PC-3 (cell line): ENCODE data around the gene AUH. TPM values are rescaled to one million over a fixed set of nuclear protein-coding genes. Genes with fewer than 3 reads are reported as not detected.

Experiments used
- ATAC-seq: fragments of 200-7000 bp; cut with Tn5 transposase; 2 replicates; pipeline ENCODE4 v1.9.1; 2020; ENCODE audit warnings: mild to moderate bottlenecking, moderate library complexity
- BruUV-seq: library from RNA; stranded (reverse); fragments of 400-500 nt; replicated peaks from 2 replicates; lab custom pipeline; 2021; lab: Mats Ljungman, UMichigan
- CTCF ChIA-PET: fragments of 300-600 bp; sonication (Branson Sonifier 250); formaldehyde crosslinking; loops from one replicate; lab custom pipeline; 2022; ENCODE audit warnings: antibody characterized with exemption; lab: Charles Lee
- POLR2A ChIA-PET: fragments of 300-600 bp; sonication (Branson Sonifier 250); formaldehyde crosslinking; loops from one replicate; lab custom pipeline; 2022; ENCODE audit warnings: antibody characterized with exemption; ENCODE audit not compliant: unreplicated experiment; lab: Charles Lee
- DNase-seq: peaks from one replicate; pipeline ENCODE4 v3.0.0-alpha.2; 2015
- H2AFZ ChIP-seq: fragments of 300-600 bp; sonication (generic); 2 replicates; pipeline ENCODE4 v1.6.0; 2016; ENCODE audit warnings: antibody characterized with exemption, low read length
- H3F3A ChIP-seq: fragments of 300-600 bp; sonication (generic); one replicate; pipeline ENCODE4 v1.6.0; 2017; ENCODE audit warnings: antibody characterized with exemption, low read length, control low read depth, mild to moderate bottlenecking; ENCODE audit not compliant: unreplicated experiment
- H3K27ac ChIP-seq: fragments of 300-600 bp; sonication (generic); 2 replicates; pipeline ENCODE4 v1.5.1; 2016; ENCODE audit warnings: mild to moderate bottlenecking, low read length
- H3K27me3 ChIP-seq: fragments of 300-600 bp; sonication (generic); 2 replicates; pipeline ENCODE4 v1.6.1; 2016; ENCODE audit warnings: low read length, mixed read lengths
- H3K36me3 ChIP-seq: fragments of 300-600 bp; sonication (generic); 2 replicates; pipeline ENCODE4 v1.6.1; 2016; ENCODE audit warnings: low read depth, mixed run types, low read length, mixed read lengths
- H3K4me1 ChIP-seq: fragments of 300-600 bp; sonication (generic); 2 replicates; pipeline ENCODE4 v1.5.1; 2016; ENCODE audit warnings: low read length; ENCODE audit not compliant: insufficient read depth
- H3K4me2 ChIP-seq: fragments of 300-600 bp; sonication (generic); 2 replicates; pipeline ENCODE4 v1.6.0; 2016; ENCODE audit warnings: low read length
- H3K4me3 ChIP-seq: fragments of 300-600 bp; sonication (generic); 2 replicates; pipeline ENCODE4 v1.5.1; 2016; ENCODE audit warnings: mild to moderate bottlenecking, low read length, mixed read lengths
- H3K79me2 ChIP-seq: fragments of 300-600 bp; sonication (generic); 2 replicates; pipeline ENCODE4 v1.6.1; 2017; ENCODE audit warnings: low read length, mixed read lengths
- H3K9ac ChIP-seq: fragments of 300-600 bp; sonication (generic); 2 replicates; pipeline ENCODE4 v1.6.0; 2016; ENCODE audit warnings: mild to moderate bottlenecking, low read length
- H3K9me2 ChIP-seq: fragments of 300-600 bp; sonication (generic); replicated peaks from 2 replicates; pipeline ENCODE4 v1.6.1; 2016; ENCODE audit warnings: mixed run types, low read length, mixed read lengths
- H3K9me3 ChIP-seq: fragments of 300-600 bp; sonication (generic); 2 replicates; pipeline ENCODE4 v1.6.1; 2016; ENCODE audit warnings: low read length, mixed read lengths
- H4K20me1 ChIP-seq: fragments of 300-600 bp; sonication (generic); 2 replicates; pipeline ENCODE4 v1.6.1; 2016; ENCODE audit warnings: low read length, mixed read lengths
- CTCF ChIP-seq: fragments of 300-600 bp; sonication (generic); conservative IDR thresholded peaks from 2 replicates; pipeline ENCODE4 v1.5.1; 2017; ENCODE audit warnings: antibody characterized with exemption, low read depth, mild to moderate bottlenecking, low read length
- EZH2 ChIP-seq: fragments of 300-600 bp; sonication (generic); IDR thresholded peaks from one replicate; pipeline ENCODE4 v1.6.1; 2017; ENCODE audit warnings: antibody characterized with exemption, mild to moderate bottlenecking, low read length; ENCODE audit not compliant: unreplicated experiment
- EZH2phosphoT487 ChIP-seq: fragments of 300-600 bp; sonication (generic); IDR thresholded peaks from 2 replicates; pipeline ENCODE4 v1.6.1; 2018; ENCODE audit warnings: mild to moderate bottlenecking, antibody characterized with exemption, low read length, borderline replicate concordance
- intact Hi-C: fragments of 100-400 bp; cut with micrococcal nuclease; formaldehyde crosslinking; loops from 2 replicates; pipeline ENCODE4 v1.9.0; 2023
- total RNA-seq: library from RNA; depleted of rRNA; stranded (reverse); fragments of >200 nt; gene quantifications from 2 replicates; pipeline ENCODE4 v1.2.3, GENCODE V29; 2014

The AUH gene
- total RNA-seq, 1 experiment from 2014 or later = 30.4 TPM

GRCh38 chr9:91297306-91297705, 64.4 kb downstream of the AUH start:
- DNase-seq (no peak), ATAC-seq (no peak)
- Histone ChIP-seq H3K4me1 (peaks cover 13% of the 10 kb centered on the region), H3K27me3 (no peaks in the 10 kb centered on the region), H3K27ac (no peak overlapping the region), H2AFZ (no peak overlapping the region), H3K9ac (no peak overlapping the region), H3K36me3 (no peaks in the 10 kb centered on the region; the same call in 1 of the 2 replicates), H3K79me2 (no peaks in the 10 kb centered on the region), H3K9me3 (no peaks in the 10 kb centered on the region), H3K4me2 (no peak overlapping the region), H3F3A (no peaks in the 10 kb centered on the region), H3K4me3 (no peak overlapping the region), H3K9me2 (no peaks in the 10 kb centered on the region), H4K20me1 (no peaks in the 10 kb centered on the region)
- CTCF ChIA-PET = no interaction called here
- intact Hi-C loops = no loop called here
- BruUV-seq = no TSS peak
- POLR2A ChIA-PET = no interaction called here
- TF ChIP-seq EZH2 (no peak), EZH2phosphoT487 (no peak), CTCF (no peak)

DNA sequence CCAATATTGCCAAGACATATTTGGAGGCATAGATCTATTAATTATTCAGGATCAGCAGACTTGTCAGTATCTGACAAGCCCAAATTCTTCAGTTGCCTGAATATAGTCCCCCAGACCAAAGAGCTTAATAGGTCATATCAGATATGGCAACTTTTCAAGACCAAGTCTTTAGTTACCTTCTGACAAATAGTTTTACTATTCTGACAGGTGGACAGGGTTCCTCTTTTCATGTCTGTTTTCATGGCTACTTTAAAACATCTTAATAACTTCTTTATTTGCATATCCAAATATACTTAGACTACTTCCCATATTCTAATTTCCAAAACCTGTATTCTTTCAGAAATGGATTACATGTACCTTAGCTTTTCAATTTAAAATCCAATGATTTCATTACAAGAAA, 65.4 kb downstream of the AUH start:
- Histone ChIP-seq H4K20me1 (no peaks in the 10 kb centered on the region), H3K9ac (no peak overlapping the region), H3K27ac (no peak overlapping the region), H3K9me3 (no peaks in the 10 kb centered on the region), H2AFZ (no peak overlapping the region), H3K27me3 (no peaks in the 10 kb centered on the region), H3K4me3 (no peak overlapping the region), H3K79me2 (no peaks in the 10 kb centered on the region), H3K9me2 (no peaks in the 10 kb centered on the region), H3K36me3 (no peaks in the 10 kb centered on the region; the same call in 1 of the 2 replicates), H3K4me2 (no peak overlapping the region), H3F3A (no peaks in the 10 kb centered on the region), H3K4me1 (peaks cover 5% of the 10 kb centered on the region)
- no peak for DNase-seq
- ChIA-PET CTCF (no interaction called here), POLR2A (no interaction called here)
- TF ChIP-seq CTCF (no peak), EZH2phosphoT487 (no peak), EZH2 (no peak)
- no peak for ATAC-seq
- no TSS peak for BruUV-seq
- intact Hi-C loops = no loop called here

DNA sequence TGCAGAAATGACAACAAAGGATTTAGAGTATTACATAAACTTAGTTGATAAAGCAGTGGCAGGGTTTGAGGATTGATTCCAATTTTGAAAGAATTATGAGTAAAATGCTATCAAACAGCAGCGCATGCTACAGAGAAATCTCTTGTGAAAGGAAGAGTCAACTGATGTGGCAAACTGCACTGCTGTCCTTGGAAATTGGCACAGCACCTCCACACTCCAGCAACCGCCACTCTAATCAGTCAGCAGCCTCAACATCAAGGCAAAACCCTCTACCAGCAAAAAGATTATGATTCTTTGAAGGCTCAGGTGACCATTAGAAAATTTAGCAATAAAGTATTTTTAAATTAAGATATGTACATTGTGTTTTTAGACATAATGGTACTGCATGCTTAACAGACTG, 66.4 kb downstream of the AUH start:
- Histone ChIP-seq H3K4me1 (no peaks in the 10 kb centered on the region), H4K20me1 (no peaks in the 10 kb centered on the region), H3K4me2 (no peak overlapping the region), H3K4me3 (no peak overlapping the region), H2AFZ (no peak overlapping the region), H3K36me3 (no peaks in the 10 kb centered on the region; the same call in 1 of the 2 replicates), H3K27me3 (no peaks in the 10 kb centered on the region), H3K9me2 (no peaks in the 10 kb centered on the region), H3K79me2 (no peaks in the 10 kb centered on the region), H3F3A (no peaks in the 10 kb centered on the region), H3K9ac (no peak overlapping the region), H3K27ac (no peak overlapping the region), H3K9me3 (no peaks in the 10 kb centered on the region)
- intact Hi-C loops = no loop called here
- ATAC-seq (no peak), DNase-seq (no peak)
- POLR2A ChIA-PET = no interaction called here
- CTCF ChIA-PET = no interaction called here
- TF ChIP-seq CTCF = no peak
- TF ChIP-seq EZH2phosphoT487 = no peak
- TF ChIP-seq EZH2 = no peak
- BruUV-seq = no TSS peak
